WTC11 (cell line): ENCODE data around the gene HDAC9. TPM values are rescaled to one million over a fixed set of nuclear protein-coding genes. Genes with fewer than 3 reads are reported as not detected.
A peak's percentile ranks its signal among the peaks of the same experiment; 100 is the strongest.

Experiments
- ATAC-seq: fragments of 200-7000 bp; cut with Tn5 transposase; 2 replicates; pipeline ENCODE4 v1.10.0; 2021; ENCODE audit warnings: mild to moderate bottlenecking, moderate library complexity
- CTCF ChIA-PET: fragments of 300-600 bp; sonication (Branson Sonifier 250); formaldehyde crosslinking; loops from one replicate; lab custom pipeline; 2021; ENCODE audit warnings: antibody characterized with exemption; lab: Charles Lee
- POLR2A ChIA-PET: fragments of 350-600 bp; sonication (Branson Sonifier 250); formaldehyde crosslinking; loops from one replicate; lab custom pipeline; 2021; ENCODE audit warnings: antibody characterized with exemption; lab: Charles Lee
- DNase-seq: peaks from one replicate; pipeline ENCODE4 v3.0.0; 2021; ENCODE audit warnings: low spot score
- H3K27ac Mint-ChIP-seq: 2 replicates; pipeline ENCODE4 v1.8.0; 2021; ENCODE audit warnings: mixed read lengths
- H3K27me3 Mint-ChIP-seq: 2 replicates; pipeline ENCODE4 v1.8.0; 2021; ENCODE audit warnings: low read depth, mild to moderate bottlenecking, moderate library complexity, mixed read lengths
- H3K36me3 Mint-ChIP-seq: 2 replicates; pipeline ENCODE4 v1.8.0; 2021; ENCODE audit warnings: mixed read lengths
- H3K4me1 Mint-ChIP-seq: 2 replicates; pipeline ENCODE4 v1.8.0; 2022; ENCODE audit warnings: mixed read lengths
- H3K4me3 Mint-ChIP-seq: 2 replicates; pipeline ENCODE4 v1.8.0; 2021; ENCODE audit warnings: mild to moderate bottlenecking, moderate library complexity, mixed read lengths
- H3K9me3 Mint-ChIP-seq: 2 replicates; pipeline ENCODE4 v1.8.0; 2021; ENCODE audit warnings: mixed read lengths
- ARID4B ChIP-seq: sonication (generic); formaldehyde crosslinking; IDR thresholded peaks from 2 replicates; pipeline ENCODE4 v1.8.0; 2023; ENCODE audit warnings: missing genetic modification reagents, mild to moderate bottlenecking, borderline replicate concordance
- ATF6 ChIP-seq: sonication (generic); formaldehyde crosslinking; IDR thresholded peaks from 2 replicates; pipeline ENCODE4 v1.8.1; 2023; ENCODE audit warnings: mild to moderate bottlenecking, missing genetic modification reagents
- CTCF ChIP-seq: fragments of 200-600 bp; IDR thresholded peaks from 2 replicates; pipeline ENCODE4 v1.8.0; 2022; ENCODE audit warnings: antibody characterized with exemption
- E2F4 ChIP-seq: sonication (generic); formaldehyde crosslinking; IDR thresholded peaks from 2 replicates; pipeline ENCODE4 v1.8.1; 2022; ENCODE audit warnings: low read depth, mild to moderate bottlenecking, moderate library complexity, missing genetic modification reagents, borderline replicate concordance
- GTF2I ChIP-seq: fragments of 250-450 bp; sonication (Bioruptor Pico); conservative IDR thresholded peaks from 2 replicates; pipeline ENCODE4 v1.4.0; 2021; ENCODE audit warnings: mild to moderate bottlenecking
- JUN ChIP-seq: sonication (generic); formaldehyde crosslinking; IDR thresholded peaks from 2 replicates; pipeline ENCODE4 v1.8.0; 2023; ENCODE audit warnings: mild to moderate bottlenecking, missing genetic modification reagents
- KAT7 ChIP-seq: sonication (generic); formaldehyde crosslinking; IDR thresholded peaks from 2 replicates; pipeline ENCODE4 v1.8.1; 2023; ENCODE audit warnings: missing genetic modification reagents, mild to moderate bottlenecking, borderline replicate concordance
- NFE2L1 ChIP-seq: sonication (generic); formaldehyde crosslinking; IDR thresholded peaks from 2 replicates; pipeline ENCODE4 v1.8.1; 2023; ENCODE audit warnings: missing genetic modification reagents
- SOX15 ChIP-seq: fragments of 250-450 bp; sonication (Bioruptor Pico); IDR thresholded peaks from 2 replicates; pipeline ENCODE4 v1.9.0; 2021; ENCODE audit warnings: mild to moderate bottlenecking
- TP53 ChIP-seq: sonication (generic); formaldehyde crosslinking; IDR thresholded peaks from 2 replicates; pipeline ENCODE4 v1.8.1; 2023; ENCODE audit warnings: mild to moderate bottlenecking, missing genetic modification reagents
- USF2 ChIP-seq: sonication (generic); formaldehyde crosslinking; IDR thresholded peaks from 2 replicates; pipeline ENCODE4 v1.8.1; 2023; ENCODE audit warnings: mild to moderate bottlenecking, missing genetic modification reagents, moderate library complexity
- ZBTB21 ChIP-seq: sonication (generic); formaldehyde crosslinking; IDR thresholded peaks from 2 replicates; pipeline ENCODE4 v1.8.1; 2023; ENCODE audit warnings: mild to moderate bottlenecking, missing genetic modification reagents, borderline replicate concordance
- ZNF121 ChIP-seq: sonication (generic); formaldehyde crosslinking; IDR thresholded peaks from 2 replicates; pipeline ENCODE4 v1.8.0; 2023; ENCODE audit warnings: missing genetic modification reagents
- ZNF219 ChIP-seq: sonication (generic); formaldehyde crosslinking; IDR thresholded peaks from 2 replicates; pipeline ENCODE4 v1.8.0; 2023; ENCODE audit warnings: missing genetic modification reagents, mild to moderate bottlenecking, borderline replicate concordance
- ZNF396 ChIP-seq: fragments of 250-450 bp; sonication (Bioruptor Pico); IDR thresholded peaks from 2 replicates; pipeline ENCODE4 v1.8.0; 2021; ENCODE audit warnings: mild to moderate bottlenecking, moderate library complexity, borderline replicate concordance
- ZNF416 ChIP-seq: fragments of 250-450 bp; sonication (Bioruptor Pico); IDR thresholded peaks from 2 replicates; pipeline ENCODE4 v1.9.0; 2021; ENCODE audit warnings: mild to moderate bottlenecking, inconsistent platforms
- ZSCAN18 ChIP-seq: fragments of 250-450 bp; sonication (Bioruptor Pico); IDR thresholded peaks from 2 replicates; pipeline ENCODE4 v2.1.2; 2022; ENCODE audit warnings: mild to moderate bottlenecking, moderate library complexity
- total RNA-seq: library from RNA; stranded (reverse); gene quantifications from 3 replicates; pipeline ENCODE4 v1.2.3, GENCODE V29; 2021

HDAC9 gene
- total RNA-seq, 1 experiment from 2014 or later: 18.8 TPM

GRCh38 chr7:18565337-18565736 lies 69.8 kb downstream of the HDAC9 start:
- Mint-ChIP-seq H3K27ac (no peak overlapping the region), H3K4me3 (no peak overlapping the region), H3K9me3 (no peaks in the 10 kb centered on the region), H3K27me3 (no peaks in the 10 kb centered on the region), H3K36me3 (no peaks in the 10 kb centered on the region), H3K4me1 (peaks cover 17% of the 10 kb centered on the region)
- POLR2A ChIA-PET: no interaction called here
- TF ChIP-seq ZBTB21 (CRISPR knock-in tag) (no peak), ATF6 (no peak), ZNF219 (no peak), CTCF (no peak), SOX15 (CRISPR knock-in tag) (no peak), ZNF121 (CRISPR knock-in tag) (no peak), KAT7 (CRISPR knock-in tag) (no peak), E2F4 (CRISPR knock-in tag) (no peak), ZSCAN18 (no peak), ZNF396 (CRISPR knock-in tag) (no peak)
- ATAC-seq: no peak
- no peak for DNase-seq
- CTCF ChIA-PET: no interaction called here

GRCh38 chr7:18566205-18566604 lies 70.7 kb downstream of the HDAC9 start:
- Mint-ChIP-seq H3K4me1 (peaks cover 22% of the 10 kb centered on the region), H3K9me3 (no peaks in the 10 kb centered on the region), H3K27me3 (no peaks in the 10 kb centered on the region), H3K36me3 (no peaks in the 10 kb centered on the region), H3K27ac (peak overlapping the region; percentile 34; the same call in 1 of the 2 replicates), H3K4me3 (no peak overlapping the region)
- POLR2A ChIA-PET: no interaction called here
- CTCF ChIA-PET: interaction anchor here (1.5 to 2.9 kb wide), 2 partner anchors 209 to 214 kb away, joined by 7 to 11 read pairs; no protein-coding TSS in a partner anchor
- DNase-seq (no peak), ATAC-seq (no peak)
- TF ChIP-seq TP53 (CRISPR knock-in tag): no peak
- TF ChIP-seq ARID4B (CRISPR knock-in tag): no peak
- TF ChIP-seq CTCF: no peak
- no peak for TF ChIP-seq JUN (CRISPR knock-in tag)
- no peak for TF ChIP-seq GTF2I
- TF ChIP-seq NFE2L1: no peak
- no peak for TF ChIP-seq USF2
- no peak for TF ChIP-seq ZNF416 (CRISPR knock-in tag)
- TF ChIP-seq E2F4 (CRISPR knock-in tag): no peak
